Lung (tissue), 12 donors: ENCODE results near the gene TAB2. TPM values are rescaled to one million over a fixed set of nuclear protein-coding genes. Genes with fewer than 3 reads are reported as not detected.
"Not testable (repeated sequence)": the region's sequence is repeated elsewhere in the genome, so short reads cannot be mapped to it uniquely, and the experiment has no call there.

Experiments used
- ATAC-seq: fragments of 200-7000 bp; cut with Tn5 transposase; one replicate; pipeline ENCODE4 v1.9.1; 2020; ENCODE audit warnings: moderate number of reproducible peaks; ENCODE audit not compliant: insufficient read depth, low FRiP score
- DNase-seq, 3 donors: peaks; one replicate each; pipeline ENCODE4 v3.0.0-alpha.2; 2013 to 2017
- H3K27ac ChIP-seq, 2 donors: one replicate each; pipeline ENCODE4 v1.5.1; 2013; ENCODE audit warnings: mild to moderate bottlenecking in 2 of 2, moderate library complexity in 2 of 2, control low read depth in 1 of 2, inconsistent platforms in 1 of 2, low read depth in 1 of 2, low read length in 1 of 2
- H3K27me3 ChIP-seq, 3 donors: one replicate each; pipeline ENCODE4 v1.5.1; 2013; ENCODE audit warnings: low read length in 2 of 3; ENCODE audit not compliant: control insufficient read depth in 3 of 3, insufficient read depth in 3 of 3
- H3K36me3 ChIP-seq, 4 donors: one replicate each; pipeline ENCODE4 v1.5.1; 2013; ENCODE audit warnings: low read length in 4 of 4, mild to moderate bottlenecking in 1 of 4, moderate library complexity in 1 of 4; ENCODE audit not compliant: control insufficient read depth in 4 of 4, insufficient read depth in 4 of 4
- H3K4me1 ChIP-seq, 5 donors: one replicate each; pipeline ENCODE4 v1.5.1; 2013; ENCODE audit warnings: low read length in 5 of 5, mild to moderate bottlenecking in 2 of 5, moderate library complexity in 1 of 5; ENCODE audit not compliant: control insufficient read depth in 5 of 5, insufficient read depth in 5 of 5
- H3K4me3 ChIP-seq: one replicate; pipeline ENCODE4 v1.5.1; 2013; ENCODE audit warnings: mild to moderate bottlenecking, control low read depth, moderate library complexity
- H3K9ac ChIP-seq, 2 donors: one replicate each; pipeline ENCODE4 v1.5.1; 2013; ENCODE audit warnings: low read length in 2 of 2, control low read depth in 1 of 2; ENCODE audit not compliant: insufficient read depth in 1 of 2
- H3K9me3 ChIP-seq, 4 donors: one replicate each; pipeline ENCODE4 v1.5.1; 2013; ENCODE audit warnings: low read length in 3 of 4, mild to moderate bottlenecking in 1 of 4, moderate library complexity in 1 of 4; ENCODE audit not compliant: control insufficient read depth in 4 of 4, insufficient read depth in 3 of 4
- CTCF ChIP-seq: IDR thresholded peaks from 2 replicates; pipeline ENCODE4 v1.5.1; 2012; ENCODE audit warnings: mild to moderate bottlenecking; ENCODE audit errors: control extremely low read depth, extremely low read depth
- WGBS, 2 donors: extraction: QIAGEN DNeasy Blood & Tissue Kit; methylation state at CpG; one replicate each; pipeline ENCODE4 v1.1.7; 2013; 5-methylcytosine and 5-hydroxymethylcytosine counted together
- polyA plus RNA-seq, 2 donors: library from polyadenylated mRNA; stranded (reverse); fragments of 200-250 nt; gene quantifications; one replicate each; pipeline ENCODE4 v1.2.1, GENCODE V29; 2013
- total RNA-seq, 2 donors: library from RNA; depleted of rRNA in 1 of 2; stranded (reverse); fragments of >200 nt in 1 of 2; gene quantifications; one replicate each; pipeline ENCODE4 v1.2.1, GENCODE V29; 2014 to 2021
- donor health status: control.
- donor health status: control.
- donor health status: Bipolar disorder and iron deficiency.
- donor health status: healthy.
- donor health status: DM: yes; HTN: yes; CAD: no.

The TAB2 gene
- total and polyA plus RNA-seq, 4 donors, result 15.8 to 75.9 (median 33.2) TPM

- H3K4me1 ChIP-seq, result peaks cover 0 to 16% (median 0%) of the 10 kb centered on the region in 5 donors
- no peak overlapping the region for H3K4me3 ChIP-seq
- no peak overlapping the region for H3K9ac ChIP-seq
- 89 to 90% methylated on average over 9 of the region's 9 CpGs for WGBS, 2 donors
- DNase-seq, result no peak
- H3K27me3 ChIP-seq, result no peaks in the 10 kb centered on the region
- TF ChIP-seq CTCF, result no peak
- H3K9me3 ChIP-seq, result no peaks in the 10 kb centered on the region
- ATAC-seq, result no peak
- H3K36me3 ChIP-seq, result no peaks in the 10 kb centered on the region
- H3K27ac ChIP-seq, result no peak overlapping the region
These were observed 124.2 kb downstream of the TAB2 start for GRCh38 chr6:149441740-149442139.

DNA sequence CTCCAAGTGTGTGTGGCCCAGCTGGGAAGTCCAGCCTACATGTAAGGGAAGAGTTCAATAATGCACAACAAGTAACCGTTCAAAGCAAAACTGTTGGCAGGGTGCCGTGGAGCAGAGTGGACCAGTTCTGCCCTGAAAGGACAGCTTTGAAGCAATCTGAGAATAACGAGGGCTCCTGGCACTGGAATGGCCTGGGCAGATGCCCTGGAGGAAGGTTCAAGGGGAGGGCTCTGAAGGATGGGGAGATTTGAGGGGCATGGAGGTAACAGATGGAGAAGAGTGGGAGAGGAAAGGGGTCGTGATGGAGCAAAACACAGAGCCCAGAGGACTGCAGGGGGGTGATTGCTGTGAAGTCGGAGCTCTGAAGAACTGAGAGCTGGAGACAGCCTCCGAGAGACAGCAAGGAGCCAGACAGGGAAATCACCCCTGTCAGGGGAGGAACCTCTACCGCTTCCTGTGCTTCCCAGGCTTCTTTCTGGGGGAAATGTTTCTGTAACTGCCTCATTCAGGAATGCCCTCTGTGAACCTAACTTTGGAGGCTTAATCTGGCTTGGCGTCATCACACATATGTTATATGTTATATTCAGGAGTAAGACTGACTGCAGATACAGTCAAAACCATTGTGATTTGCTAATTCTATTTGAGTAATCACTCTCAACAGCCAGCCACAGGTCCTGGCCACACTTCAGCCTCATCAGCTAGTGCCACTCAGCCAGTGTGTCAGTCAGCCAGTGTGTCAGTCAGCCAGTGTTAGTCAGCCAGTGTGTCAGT is 126.1 kb downstream of the TAB2 start:
- 64 to 74% methylated on average over 8 of the region's 8 CpGs for WGBS, 2 donors
- ATAC-seq (no peak), DNase-seq (peak; percentile 53 to 81 (median 76))
- H3K9ac ChIP-seq, result no peak overlapping the region
- H3K4me1 ChIP-seq, result peaks cover 0 to 16% (median 0%) of the 10 kb centered on the region in 5 donors
- H3K4me3 ChIP-seq, result no peak overlapping the region
- H3K27me3 ChIP-seq, result no peaks in the 10 kb centered on the region
- no peak for TF ChIP-seq CTCF
- H3K9me3 ChIP-seq, result no peaks in the 10 kb centered on the region
- no peaks in the 10 kb centered on the region for H3K36me3 ChIP-seq
- no peak overlapping the region for H3K27ac ChIP-seq

GRCh38 chr6:149444360-149445094 is 127.0 kb downstream of the TAB2 start:
- H3K27ac ChIP-seq, H3K9me3 ChIP-seq, H3K36me3 ChIP-seq, H3K27me3 ChIP-seq, H3K9ac ChIP-seq, DNase-seq, H3K4me3 ChIP-seq, ATAC-seq: not testable (repeated sequence)
- H3K4me1 ChIP-seq, result peaks cover 0 to 16% (median 0%) of the 10 kb centered on the region in 5 donors
- 86 to 87% methylated on average over 3 of the region's 3 CpGs for WGBS, 2 donors

DNA sequence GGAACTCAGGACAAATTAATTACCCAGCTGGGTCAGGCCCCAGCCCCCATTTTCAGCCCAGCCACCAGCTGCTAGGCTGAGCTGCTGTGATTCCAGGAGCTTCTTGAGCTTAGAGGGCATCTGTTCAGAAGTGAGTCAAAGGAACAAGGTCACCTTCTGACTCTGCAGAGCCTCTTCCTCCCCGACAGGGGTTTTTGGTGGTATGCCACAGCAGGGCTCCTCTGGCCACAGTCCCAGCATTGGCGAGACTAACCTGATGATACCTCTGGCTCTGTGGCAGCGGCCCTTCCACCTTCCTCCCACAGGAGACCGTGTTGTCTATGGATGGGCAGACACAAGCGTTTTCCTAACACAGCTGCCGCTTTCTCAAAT is 127.6 kb downstream of the TAB2 start:
- Histone ChIP-seq H3K9me3 (no peaks in the 10 kb centered on the region), H3K9ac (no peak overlapping the region), H3K27ac (no peak overlapping the region), H3K4me1 (peaks cover 0 to 16% (median 0%) of the 10 kb centered on the region in 5 donors), H3K36me3 (no peaks in the 10 kb centered on the region), H3K27me3 (peaks cover 0 to 4% (median 0%) of the 10 kb centered on the region in 3 donors), H3K4me3 (no peak overlapping the region)
- no peak for TF ChIP-seq CTCF
- WGBS, 2 donors, result 94 to 95% methylated on average over 6 of the region's 6 CpGs
- DNase-seq, result no peak
- no peak for ATAC-seq
